SKM-1 treated with dmso at 0.1 percent for 144 hours (cell line): ENCODE data around the gene PRKCA.

ENCODE experiments used
- DNase-seq: peaks from one replicate; lab custom pipeline; 2025; ENCODE audit not compliant: unreplicated experiment; lab: John Stamatoyannopoulos, UW

The PRKCA gene

DNA sequence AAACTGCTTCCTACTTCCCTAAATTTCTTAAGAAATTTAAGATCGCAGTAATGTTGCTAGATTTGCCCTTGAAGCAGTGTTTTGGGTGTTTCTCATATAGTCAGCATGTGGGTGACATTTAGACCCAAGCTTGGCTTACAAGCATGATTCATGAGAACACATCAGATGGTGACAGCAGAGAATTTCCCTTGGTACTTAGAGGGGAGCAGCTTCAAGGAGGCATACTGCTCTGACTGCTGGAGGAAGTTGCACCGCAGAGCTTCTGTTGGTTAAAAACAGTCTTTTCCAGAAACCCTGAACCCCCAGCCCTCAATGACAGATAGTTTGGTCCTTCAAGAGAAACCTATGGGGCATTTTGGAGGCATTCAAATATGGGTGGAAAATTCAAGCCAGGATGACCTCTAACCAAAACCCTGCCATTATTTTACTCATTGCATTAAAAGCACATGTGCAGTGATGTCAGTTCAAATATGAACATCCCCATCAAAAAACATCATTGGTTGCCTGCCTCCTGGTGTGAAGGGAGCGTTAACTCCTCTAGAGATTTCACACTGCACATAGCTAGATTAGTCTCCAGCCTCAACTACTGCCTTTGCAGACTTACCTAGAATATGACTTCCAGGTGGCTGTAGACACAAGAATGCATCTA is 331.0 kb downstream of the PRKCA start:
- no peak for DNase-seq

- no peak for DNase-seq
Measured at GRCh38 chr17:66634193-66634592, 331.8 kb downstream of the PRKCA start.

DNA sequence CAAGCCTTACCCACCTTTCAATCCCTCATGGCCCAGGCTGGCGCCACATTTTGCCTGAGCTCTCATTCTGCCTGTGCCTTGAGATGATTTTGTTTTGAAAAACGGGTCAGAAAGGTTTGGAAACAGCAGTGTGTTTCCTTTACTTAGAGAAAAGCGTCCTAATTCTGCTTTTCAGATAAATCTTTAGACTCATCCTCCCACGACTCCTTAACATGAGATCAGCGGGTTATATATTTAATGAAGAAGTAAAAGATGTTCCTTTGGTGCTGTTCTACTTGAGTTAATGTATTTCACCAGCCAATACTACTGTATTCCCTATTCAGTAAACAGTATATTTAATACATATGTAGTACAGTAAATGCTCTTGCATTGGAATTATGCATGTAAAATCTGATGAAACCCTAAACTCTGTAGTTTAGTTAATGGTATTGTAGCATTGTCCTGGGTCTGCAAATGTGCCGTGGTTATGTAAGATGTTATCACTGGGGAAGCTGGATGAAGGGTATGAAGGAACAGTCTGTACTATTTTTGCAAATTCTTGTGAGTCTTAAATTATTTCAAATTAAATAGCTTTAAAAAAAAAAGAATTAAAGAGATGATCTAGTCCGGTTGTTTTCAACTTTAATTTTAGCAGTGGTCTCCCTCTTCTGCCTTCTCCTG is 333.1 kb downstream of the PRKCA start:
- no peak for DNase-seq

DNA sequence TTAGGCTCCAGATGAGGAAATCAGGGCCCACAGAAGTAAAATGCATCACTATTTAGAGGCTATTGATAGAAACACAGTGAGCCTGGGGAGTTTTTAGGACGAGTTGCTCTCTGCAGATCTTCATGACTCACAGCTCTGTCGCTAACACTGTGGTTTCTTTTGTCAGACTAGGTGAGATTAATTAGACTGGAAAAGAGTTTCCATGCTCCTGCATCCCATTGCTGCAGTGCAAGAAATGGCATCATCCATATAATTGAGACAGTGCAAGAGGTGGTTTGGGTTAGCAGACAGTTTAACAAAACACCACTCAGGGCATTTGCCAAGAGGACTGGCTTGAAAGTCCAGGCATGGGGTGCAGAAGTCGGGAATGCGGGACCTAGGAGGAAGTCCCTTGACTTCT is 333.7 kb downstream of the PRKCA start:
- DNase-seq: no peak

GRCh38 chr17:66637491-66637890 is 335.1 kb downstream of the PRKCA start:
- no peak for DNase-seq

GRCh38 chr17:66638707-66639479 is 336.5 kb downstream of the PRKCA start:
- DNase-seq: no peak

- DNase-seq: no peak
Measured at GRCh38 chr17:66643815-66644710, 341.6 kb downstream of the PRKCA start.

DNA sequence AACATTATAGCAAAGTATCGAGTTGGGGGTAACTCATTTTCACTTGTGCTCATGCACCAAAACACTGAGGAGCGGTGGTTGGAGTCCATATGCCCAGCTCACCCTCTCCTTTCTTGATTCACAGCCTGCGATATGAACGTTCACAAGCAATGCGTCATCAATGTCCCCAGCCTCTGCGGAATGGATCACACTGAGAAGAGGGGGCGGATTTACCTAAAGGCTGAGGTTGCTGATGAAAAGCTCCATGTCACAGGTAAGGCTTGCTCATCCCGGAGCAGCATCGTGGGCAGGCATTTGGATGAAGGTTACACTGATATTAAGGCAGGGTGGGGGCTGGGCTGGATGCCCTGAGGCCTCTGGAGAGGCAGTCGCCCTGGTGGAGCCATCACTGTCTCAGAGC is 342.8 kb downstream of the PRKCA start:
- no peak for DNase-seq

DNA sequence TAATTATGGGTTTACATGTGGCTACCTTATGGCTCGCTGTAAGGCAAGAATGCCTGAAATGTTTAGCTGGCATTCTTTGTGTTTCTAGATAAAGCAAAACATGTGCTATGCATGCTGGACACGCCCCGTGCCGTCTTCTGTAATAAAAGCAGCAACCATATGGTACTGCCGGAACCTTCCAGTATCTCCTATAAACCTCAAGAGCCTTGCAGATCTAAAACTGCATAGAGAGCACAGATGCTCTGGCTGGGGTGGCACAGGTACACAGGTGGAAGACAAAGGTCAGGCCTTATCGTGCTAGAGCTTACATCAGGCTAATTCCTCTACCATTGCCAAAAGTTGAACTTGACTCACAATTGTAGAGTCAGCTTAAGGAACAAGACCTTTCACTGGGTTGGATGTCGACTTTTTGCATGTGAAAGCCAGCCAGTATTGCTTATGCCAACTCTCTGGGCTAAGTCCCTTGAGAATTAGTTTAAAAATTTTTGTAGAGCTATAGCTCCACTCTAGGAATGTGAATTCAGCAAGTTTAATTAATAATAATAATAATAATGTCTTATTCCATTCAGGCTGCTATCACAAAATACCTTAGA is 345.1 kb downstream of the PRKCA start:
- no peak for DNase-seq

DNA sequence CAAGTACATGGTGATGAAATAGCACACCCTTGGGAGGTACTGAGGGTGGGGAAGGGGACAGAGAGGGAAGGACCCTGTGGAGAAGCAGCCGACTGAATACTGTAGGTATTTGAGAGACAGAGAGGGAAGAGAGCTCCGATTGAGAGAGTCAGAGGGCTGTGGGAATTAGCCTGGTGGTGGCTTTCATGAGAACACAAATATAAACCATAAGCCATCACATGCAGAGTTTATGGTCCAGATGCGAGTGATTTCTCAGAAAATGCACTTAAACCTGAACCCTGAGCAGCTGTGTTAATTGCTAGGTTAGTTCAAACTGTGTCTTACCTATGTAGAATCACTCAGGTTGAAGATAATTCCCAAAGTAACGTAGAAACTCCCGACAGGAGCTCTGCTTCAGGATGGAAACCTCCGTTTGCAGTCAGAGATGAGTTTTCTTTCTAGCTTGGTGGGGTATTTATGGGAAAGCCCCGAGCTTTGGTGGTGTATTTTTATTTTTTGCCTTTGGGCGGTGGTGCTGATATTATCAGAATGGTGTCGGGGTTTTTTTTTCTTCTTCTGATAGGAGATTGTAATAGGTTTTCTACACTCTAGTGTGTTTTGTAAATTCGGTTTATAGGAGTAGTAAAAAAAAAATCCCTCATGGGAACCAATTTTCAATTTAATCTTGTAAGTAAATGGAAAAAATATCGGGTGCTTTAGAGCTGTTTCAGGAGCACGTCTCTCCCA is 347.6 kb downstream of the PRKCA start:
- DNase-seq: no peak

DNA sequence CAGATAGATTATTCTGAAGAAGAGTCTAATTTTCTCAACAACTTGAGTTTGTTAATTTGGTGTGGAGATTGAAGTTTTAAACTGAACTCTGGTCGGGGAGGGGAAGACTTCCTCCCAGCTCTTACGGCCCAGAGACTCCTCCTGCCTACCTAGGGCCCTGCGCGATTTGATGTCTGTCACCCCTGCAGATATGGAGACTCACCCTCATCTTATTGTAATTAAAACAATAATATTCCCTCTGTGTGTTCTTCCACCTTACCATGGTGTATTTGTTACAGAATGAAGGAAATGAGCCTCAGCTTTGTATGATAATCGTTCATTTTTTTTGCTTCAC is 348.1 kb downstream of the PRKCA start:
- DNase-seq: no peak

DNA sequence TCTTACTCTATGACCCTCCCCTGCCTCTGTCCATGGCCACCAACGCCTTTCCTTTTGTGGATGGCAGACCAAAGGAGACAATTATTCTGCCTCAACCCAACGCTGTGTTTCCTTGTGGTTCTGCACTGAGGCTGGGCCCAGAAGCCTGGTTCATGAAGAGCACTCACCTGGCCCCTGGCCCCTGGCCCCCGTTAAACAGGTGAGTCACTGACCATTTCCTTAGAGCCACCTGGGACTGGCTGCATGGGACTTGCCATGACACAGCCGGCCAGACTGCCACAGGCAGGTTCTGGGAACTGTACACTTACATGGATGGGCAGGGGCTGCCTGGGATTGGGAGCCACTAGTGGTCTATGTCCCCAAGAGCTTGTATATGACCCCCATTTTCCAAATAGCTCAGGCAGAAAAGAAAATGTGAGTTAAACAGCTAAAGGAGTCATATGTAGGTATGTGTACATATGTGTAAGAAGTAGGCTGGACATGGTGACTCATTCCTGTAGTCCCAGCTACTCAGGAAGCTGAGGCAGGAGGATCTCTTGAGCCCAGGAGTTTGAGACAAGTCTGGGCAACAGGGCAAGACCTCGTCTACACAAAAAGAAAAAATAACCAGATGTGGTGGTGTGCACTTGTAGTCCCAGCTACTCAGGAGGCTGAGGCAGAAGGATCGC is 350.6 kb downstream of the PRKCA start:
- DNase-seq: no peak

- DNase-seq: no peak
Measured at GRCh38 chr17:66654106-66654740, 351.8 kb downstream of the PRKCA start.

- no peak for DNase-seq
Measured at GRCh38 chr17:66654764-66655163, 352.4 kb downstream of the PRKCA start.

GRCh38 chr17:66655461-66655860 is 353.0 kb downstream of the PRKCA start:
- no peak for DNase-seq

DNA sequence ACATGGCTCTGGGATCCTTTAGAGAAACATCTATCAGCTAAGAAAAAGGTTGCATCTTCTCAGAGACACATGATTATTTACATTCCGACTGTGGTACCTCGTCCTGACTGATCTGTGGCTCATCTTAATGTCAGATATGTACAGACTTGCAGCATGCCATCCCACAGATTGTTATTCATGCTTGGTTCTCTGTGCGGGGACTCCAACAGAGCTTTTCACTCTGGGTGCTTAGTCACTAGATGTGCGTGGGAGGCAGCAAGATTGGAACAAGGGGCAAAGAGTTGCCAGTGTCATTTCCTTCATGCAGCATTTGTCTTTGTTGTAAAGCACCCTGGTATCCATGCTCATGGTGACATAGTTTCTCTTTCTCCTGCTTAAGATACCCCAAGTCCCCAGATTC is 353.4 kb downstream of the PRKCA start:
- no peak for DNase-seq

- no peak for DNase-seq
Measured at GRCh38 chr17:66661411-66662256, 359.2 kb downstream of the PRKCA start.

DNA sequence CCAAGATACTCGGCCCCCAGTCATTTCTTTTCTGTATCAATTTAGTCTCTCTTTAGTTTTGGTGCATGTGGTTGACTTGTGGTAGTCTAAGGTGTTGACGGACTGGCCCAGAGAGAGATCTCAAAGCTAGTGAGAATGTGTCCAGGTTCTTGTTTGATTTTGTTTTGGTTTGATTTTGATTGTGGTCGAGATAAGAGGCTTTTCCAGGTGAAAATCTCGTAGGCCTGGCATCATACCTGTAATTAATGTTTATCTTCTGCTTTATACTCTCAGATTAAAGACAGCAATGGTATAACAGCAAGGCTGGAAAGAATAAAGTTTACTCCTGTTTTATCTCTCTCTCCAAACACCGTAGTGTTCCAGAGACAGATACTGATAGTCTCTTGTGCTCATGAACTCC is 360.1 kb downstream of the PRKCA start:
- no peak for DNase-seq
